MCF 10A (cell line): ENCODE data around the gene KCNAB2. TPM values are rescaled to one million over a fixed set of nuclear protein-coding genes. Genes with fewer than 3 reads are reported as not detected.

ENCODE experiments used
- BruUV-seq: library from RNA; stranded (reverse); fragments of 400-500 nt; replicated peaks from 2 replicates; lab custom pipeline; 2021; lab: Mats Ljungman, UMichigan
- CTCF ChIA-PET: fragments of 300-600 bp; sonication (Branson Sonifier 250); formaldehyde crosslinking; extraction: SDS; loops from one replicate; lab custom pipeline; 2021; ENCODE audit warnings: antibody characterized with exemption, inconsistent platforms; lab: Yijun Ruan, JAX
- POLR2A ChIA-PET: fragments of 300-600, 350-650 bp; sonication (Branson Sonifier 250); formaldehyde crosslinking; extraction: SDS; loops from one replicate; lab custom pipeline; 2020; ENCODE audit warnings: antibody characterized with exemption, inconsistent platforms; lab: Yijun Ruan, JAX
- DNase-seq: peaks from one replicate; pipeline ENCODE4 v3.0.0-alpha.2; 2018; ENCODE audit not compliant: unreplicated experiment
- H3K27ac Mint-ChIP-seq: one replicate; pipeline ENCODE4 v1.8.0; 2022; ENCODE audit warnings: mild to moderate bottlenecking, low read depth, mixed read lengths; ENCODE audit not compliant: unreplicated experiment
- H3K27me3 Mint-ChIP-seq: one replicate; pipeline ENCODE4 v1.8.0; 2022; ENCODE audit warnings: mixed read lengths; ENCODE audit not compliant: insufficient read depth, unreplicated experiment
- H3K36me3 Mint-ChIP-seq: one replicate; pipeline ENCODE4 v1.8.0; 2022; ENCODE audit warnings: mild to moderate bottlenecking, moderate library complexity, mixed read lengths; ENCODE audit not compliant: insufficient read depth, unreplicated experiment
- H3K4me1 Mint-ChIP-seq: one replicate; pipeline ENCODE4 v1.8.0; 2022; ENCODE audit warnings: mixed read lengths; ENCODE audit not compliant: insufficient read depth, unreplicated experiment
- H3K4me3 Mint-ChIP-seq: one replicate; pipeline ENCODE4 v1.8.0; 2022; ENCODE audit warnings: mild to moderate bottlenecking, moderate library complexity, mixed read lengths; ENCODE audit not compliant: unreplicated experiment
- H3K9me3 Mint-ChIP-seq: one replicate; pipeline ENCODE4 v1.8.0; 2022; ENCODE audit warnings: mixed read lengths; ENCODE audit not compliant: unreplicated experiment
- CTCF ChIP-seq: fragments of 200-600 bp; IDR thresholded peaks from one replicate; pipeline ENCODE4 v1.8.0; 2022; ENCODE audit warnings: antibody characterized with exemption, mild to moderate bottlenecking; ENCODE audit not compliant: unreplicated experiment
- intact Hi-C: fragments of 100-400 bp; cut with micrococcal nuclease; formaldehyde crosslinking; loops from 2 replicates; pipeline ENCODE4 v1.14.1; 2022
- total RNA-seq: library from RNA; stranded (reverse); gene quantifications from 2 replicates; pipeline ENCODE4 v1.2.3, GENCODE V29; 2022

KCNAB2 gene
- total RNA-seq, 1 experiment from 2014 or later = 11.8 TPM

GRCh38 chr1:6087377-6087772, 41.7 kb downstream of the KCNAB2 start:
- no peak for DNase-seq
- intact Hi-C loops = no loop called here
- ChIA-PET POLR2A (interaction anchor here (0.7 kb wide), 1 partner anchor 1466 kb away, joined by 3 read pairs; no protein-coding TSS in a partner anchor), CTCF (interaction anchor here (0.9 kb wide), 1 partner anchor 112 kb away, joined by 3 read pairs; no protein-coding TSS in a partner anchor)
- no peak overlapping the region for H3K4me3 Mint-ChIP-seq
- H3K27me3 Mint-ChIP-seq = peaks cover 10% of the 10 kb centered on the region
- no peak for TF ChIP-seq CTCF
- H3K9me3 Mint-ChIP-seq = no peaks in the 10 kb centered on the region
- peaks cover 6% of the 10 kb centered on the region for H3K36me3 Mint-ChIP-seq
- BruUV-seq = no TSS peak
- no peak overlapping the region for H3K27ac Mint-ChIP-seq
- no peaks in the 10 kb centered on the region for H3K4me1 Mint-ChIP-seq

DNA sequence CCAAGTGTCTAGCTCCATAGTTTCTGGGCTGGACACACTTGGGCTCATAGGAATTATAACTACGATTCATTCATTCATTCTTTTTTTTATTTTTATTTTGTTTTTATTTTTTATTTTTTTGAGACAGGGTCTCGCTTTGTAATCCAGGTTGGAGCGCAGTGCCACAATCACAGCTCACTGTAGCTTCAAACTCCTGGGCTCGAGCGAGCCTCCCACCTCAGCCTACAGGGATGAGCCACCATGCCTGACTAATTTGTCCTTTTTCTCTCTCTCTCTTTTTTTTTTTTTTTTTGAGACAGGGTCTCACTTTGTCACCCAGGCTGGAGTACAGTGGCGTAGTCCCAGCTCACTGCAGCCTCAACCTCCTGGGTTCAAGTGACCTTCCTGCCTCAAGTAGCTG, 42.3 kb downstream of the KCNAB2 start:
- Mint-ChIP-seq H3K27ac (no peak overlapping the region), H3K4me3 (no peak overlapping the region), H3K36me3 (peaks cover 6% of the 10 kb centered on the region), H3K9me3 (no peaks in the 10 kb centered on the region), H3K27me3 (peaks cover 10% of the 10 kb centered on the region), H3K4me1 (no peaks in the 10 kb centered on the region)
- CTCF ChIA-PET = interaction anchor here (0.7 to 0.9 kb wide), 2 partner anchors 112 to 223 kb away, joined by 3 read pairs; no protein-coding TSS in a partner anchor
- POLR2A ChIA-PET = no interaction called here
- no TSS peak for BruUV-seq
- no peak for DNase-seq
- intact Hi-C loops = no loop called here
- TF ChIP-seq CTCF = no peak

DNA sequence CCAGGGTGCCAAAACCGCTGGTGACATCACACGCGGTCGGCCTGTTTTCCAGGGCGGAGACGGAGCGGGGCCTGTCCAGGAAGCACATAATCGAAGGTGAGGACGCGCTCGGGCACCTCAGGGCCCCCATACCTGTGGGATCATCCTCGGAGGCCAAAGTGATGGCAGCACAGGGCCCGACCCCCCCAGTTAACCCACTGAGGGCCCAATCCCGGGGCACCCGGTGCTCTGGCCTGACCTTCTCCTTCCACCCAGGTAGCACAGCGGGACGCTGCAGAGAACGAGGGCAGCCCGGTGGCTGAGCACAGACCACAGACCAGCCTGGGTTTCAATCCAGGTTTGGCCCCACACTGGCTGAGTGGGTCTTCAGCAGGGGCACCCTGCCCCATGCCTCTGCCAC, 43.3 kb downstream of the KCNAB2 start:
- peaks cover 10% of the 10 kb centered on the region for H3K27me3 Mint-ChIP-seq
- no peak for DNase-seq
- intact Hi-C loops = no loop called here
- H3K36me3 Mint-ChIP-seq = peaks cover 6% of the 10 kb centered on the region
- POLR2A ChIA-PET = no interaction called here
- no peak for TF ChIP-seq CTCF
- no peaks in the 10 kb centered on the region for H3K4me1 Mint-ChIP-seq
- H3K27ac Mint-ChIP-seq = no peak overlapping the region
- CTCF ChIA-PET = no interaction called here
- no TSS peak for BruUV-seq
- H3K4me3 Mint-ChIP-seq = no peak overlapping the region
- no peaks in the 10 kb centered on the region for H3K9me3 Mint-ChIP-seq

- Mint-ChIP-seq H3K27ac (no peak overlapping the region), H3K4me1 (no peaks in the 10 kb centered on the region), H3K27me3 (peaks cover 10% of the 10 kb centered on the region), H3K36me3 (peaks cover 6% of the 10 kb centered on the region), H3K4me3 (no peak overlapping the region), H3K9me3 (no peaks in the 10 kb centered on the region)
- no peak for DNase-seq
- ChIA-PET CTCF (no interaction called here), POLR2A (no interaction called here)
- intact Hi-C loops = no loop called here
- TF ChIP-seq CTCF = no peak
- BruUV-seq = no TSS peak
Observed at GRCh38 chr1:6090288-6090687, 44.6 kb downstream of the KCNAB2 start.
